ENCODE results near the gene OPALIN. TPM values are rescaled to one million over a fixed set of nuclear protein-coding genes. Genes with fewer than 3 reads are reported as not detected.

Gene OPALIN
- total and polyA plus RNA-seq, 2 donors (not counting 1 experiment from before 2014, with no cell fraction given), result not detected

- Histone ChIP-seq H3K9ac (ENCODE audit: low read length) (no peak overlapping the region), H3K4me2 (replicated peaks; ENCODE audit: low read depth, low read length, poor library complexity, severe bottlenecking) (peak overlapping the region; percentile 41), H4K20me1 (ENCODE audit: control insufficient read depth, insufficient read depth, low read length, poor library complexity, severe bottlenecking) (no peaks in the 10 kb centered on the region), H3K79me2 (ENCODE audit: control insufficient read depth, insufficient read depth, low read length) (no peaks in the 10 kb centered on the region), H3K27me3 (replicated peaks in 1 of 4; ENCODE audit: control extremely low read depth in 1 of 4, control insufficient read depth in 3 of 4, insufficient read depth in 4 of 4, low read length in 3 of 4) (peaks cover 0 to 13% (median 5%) of the 10 kb centered on the region in 4 experiments), H3K4me3 (ENCODE audit: control extremely low read depth in 1 of 5, extremely low read depth in 1 of 5, insufficient read depth in 1 of 5, low read depth in 2 of 5, low read length in 4 of 5) (no peak overlapping the region), H3K36me3 (replicated peaks in 1 of 2; ENCODE audit: control extremely low read depth in 1 of 2, control insufficient read depth in 1 of 2, extremely low read depth in 1 of 2, insufficient read depth in 2 of 2, low read length in 1 of 2) (no peaks in the 10 kb centered on the region), H3K27ac (ENCODE audit: low read length in 2 of 2) (no peak overlapping the region), H3K9me3 (ENCODE audit: control extremely low read depth in 1 of 3, control insufficient read depth in 2 of 3, insufficient read depth in 1 of 3, low read length in 2 of 3) (no peaks in the 10 kb centered on the region), H3K4me1 (ENCODE audit: control insufficient read depth in 2 of 2, insufficient read depth in 2 of 2, low read length in 2 of 2) (peaks cover 0 to 7% of the 10 kb centered on the region in 2 donors), H2AFZ (ENCODE audit: insufficient read depth, low read depth, low read length, poor library complexity, severe bottlenecking) (peak overlapping the region; percentile 45)
- ChIA-PET POLR2A (interaction anchor here (0.6 kb wide), 1 partner anchor 1307 kb away, joined by 3 read pairs; no protein-coding TSS in a partner anchor), CTCF (interaction anchor here (0.7 to 5.2 kb wide), 14 partner anchors 10 to 814 kb away, joined by 3 to 38 read pairs (median 6); no protein-coding TSS in a partner anchor)
- intact Hi-C loops (cut with micrococcal nuclease), result loop anchor here (1.0 to 10.0 kb wide), 4 partner anchors 116 to 814 kb away; partner anchors contain the start of gene TLL2
- Mint-ChIP-seq H3K27ac (no peak overlapping the region), H3K27me3 (peaks cover 32% of the 10 kb centered on the region), H3K4me3 (no peak overlapping the region), H3K9me3 (ENCODE audit: insufficient read depth) (no peaks in the 10 kb centered on the region), H3K4me1 (peaks cover 1% of the 10 kb centered on the region)
- 100% methylated on average over 1 of the region's 24 CpGs for WGBS (ENCODE audit: insufficient coverage)
- ATAC-seq (ENCODE audit: low read depth), result peak; percentile 76
- DNase-seq, result peak; percentile 78
- peak; percentile 91 for TF ChIP-seq CTCF (IDR thresholded peaks at IDR 0.05)
- TF ChIP-seq EZH2 (IDR thresholded peaks at IDR 0.05; ENCODE audit: borderline replicate concordance, insufficient read depth, low read depth, low read length, poor library complexity, severe bottlenecking), result no peak
These were observed 37.4 kb upstream of the OPALIN start for GRCh38 chr10:96395931-96396877.

GRCh38 chr10:96390460-96390864, 31.7 kb upstream of the OPALIN start:
- H2AFZ ChIP-seq (ENCODE audit: insufficient read depth, low read depth, low read length, poor library complexity, severe bottlenecking), result no peak overlapping the region
- no peaks in the 10 kb centered on the region for H4K20me1 ChIP-seq (ENCODE audit: control insufficient read depth, insufficient read depth, low read length, poor library complexity, severe bottlenecking)
- H3K4me2 ChIP-seq (replicated peaks; ENCODE audit: low read depth, low read length, poor library complexity, severe bottlenecking), result no peak overlapping the region
- 91% methylated on average over 6 of the region's 7 CpGs for WGBS (ENCODE audit: insufficient coverage)
- H3K79me2 ChIP-seq (ENCODE audit: control insufficient read depth, insufficient read depth, low read length), result no peaks in the 10 kb centered on the region
- Mint-ChIP-seq H3K4me1 (no peaks in the 10 kb centered on the region), H3K9me3 (ENCODE audit: insufficient read depth) (no peaks in the 10 kb centered on the region), H3K27me3 (peaks cover 34% of the 10 kb centered on the region), H3K27ac (no peak overlapping the region), H3K4me3 (no peak overlapping the region)
- intact Hi-C loops (cut with micrococcal nuclease), result loop anchor here (10.0 kb wide), 1 partner anchor 234 kb away; no protein-coding TSS in a partner anchor
- no peak overlapping the region for H3K27ac ChIP-seq (ENCODE audit: low read length in 2 of 2)
- H3K4me3 ChIP-seq (ENCODE audit: control extremely low read depth in 1 of 5, extremely low read depth in 1 of 5, insufficient read depth in 1 of 5, low read depth in 2 of 5, low read length in 4 of 5), result no peak overlapping the region
- H3K4me1 ChIP-seq (ENCODE audit: control insufficient read depth in 2 of 2, insufficient read depth in 2 of 2, low read length in 2 of 2), result no peaks in the 10 kb centered on the region
- H3K27me3 ChIP-seq (replicated peaks in 1 of 4; ENCODE audit: control extremely low read depth in 1 of 4, control insufficient read depth in 3 of 4, insufficient read depth in 4 of 4, low read length in 3 of 4), result no peaks in the 10 kb centered on the region
- no peak overlapping the region for H3K9ac ChIP-seq (ENCODE audit: low read length)
- DNase-seq (no peak), ATAC-seq (ENCODE audit: low read depth) (no peak)
- H3K9me3 ChIP-seq (ENCODE audit: control extremely low read depth in 1 of 3, control insufficient read depth in 2 of 3, insufficient read depth in 1 of 3, low read length in 2 of 3), result no peaks in the 10 kb centered on the region
- CTCF ChIA-PET, result no interaction called here
- POLR2A ChIA-PET, result no interaction called here
- no peak for TF ChIP-seq CTCF (IDR thresholded peaks at IDR 0.05)
- TF ChIP-seq EZH2 (IDR thresholded peaks at IDR 0.05; ENCODE audit: borderline replicate concordance, insufficient read depth, low read depth, low read length, poor library complexity, severe bottlenecking), result no peak
- no peaks in the 10 kb centered on the region for H3K36me3 ChIP-seq (replicated peaks in 1 of 2; ENCODE audit: control extremely low read depth in 1 of 2, control insufficient read depth in 1 of 2, extremely low read depth in 1 of 2, insufficient read depth in 2 of 2, low read length in 1 of 2)
